OCI-LY1 (cell line): ENCODE results near the gene RGS1.

ENCODE experiments used
- CTCF ChIP-seq: fragments of 200-600 bp; sonication (generic), shearing (Covaris generic); IDR thresholded peaks from 2 replicates; pipeline ENCODE4 v1.5.1; 2017; ENCODE audit warnings: mild to moderate bottlenecking, antibody characterized with exemption, low read length, moderate library complexity, mixed read lengths
- EZH2 ChIP-seq: fragments of 200-600 bp; sonication (generic), shearing (Covaris generic); IDR thresholded peaks from 2 replicates; pipeline ENCODE4 v1.8.0; 2017; ENCODE audit warnings: borderline replicate concordance, mixed run types, mild to moderate bottlenecking, antibody characterized with exemption, low read length, moderate library complexity, mixed read lengths

GRCh38 chr1:192534666-192535065 lies 40.9 kb upstream of the RGS1 start:
- no peak for TF ChIP-seq EZH2
- TF ChIP-seq CTCF = no peak
